GM18868 (cell line): ENCODE measurements around the gene LRRC45.
"Not testable (repeated sequence)": the region's sequence is repeated elsewhere in the genome, so short reads cannot be mapped to it uniquely, and the experiment has no call there.

ENCODE experiments used
- ATAC-seq: cut with Tn5 transposase; IDR thresholded peaks from one replicate; pipeline ENCODE4 v1.9.1; 2021; ENCODE audit warnings: mild to moderate bottlenecking, moderate library complexity; ENCODE audit not compliant: unreplicated experiment

LRRC45 gene

GRCh38 chr17:82022981-82023446, at the start of gene LRRC45:
Gene LRRC45 (plus strand): TSS chr17:82023305. CDS start chr17:82023644, 339 bp downstream.
- ATAC-seq, result peak; percentile 88

- ATAC-seq, result no peak
Observed at GRCh38 chr17:81973432-81973831, 49.7 kb upstream of the LRRC45 start.

DNA sequence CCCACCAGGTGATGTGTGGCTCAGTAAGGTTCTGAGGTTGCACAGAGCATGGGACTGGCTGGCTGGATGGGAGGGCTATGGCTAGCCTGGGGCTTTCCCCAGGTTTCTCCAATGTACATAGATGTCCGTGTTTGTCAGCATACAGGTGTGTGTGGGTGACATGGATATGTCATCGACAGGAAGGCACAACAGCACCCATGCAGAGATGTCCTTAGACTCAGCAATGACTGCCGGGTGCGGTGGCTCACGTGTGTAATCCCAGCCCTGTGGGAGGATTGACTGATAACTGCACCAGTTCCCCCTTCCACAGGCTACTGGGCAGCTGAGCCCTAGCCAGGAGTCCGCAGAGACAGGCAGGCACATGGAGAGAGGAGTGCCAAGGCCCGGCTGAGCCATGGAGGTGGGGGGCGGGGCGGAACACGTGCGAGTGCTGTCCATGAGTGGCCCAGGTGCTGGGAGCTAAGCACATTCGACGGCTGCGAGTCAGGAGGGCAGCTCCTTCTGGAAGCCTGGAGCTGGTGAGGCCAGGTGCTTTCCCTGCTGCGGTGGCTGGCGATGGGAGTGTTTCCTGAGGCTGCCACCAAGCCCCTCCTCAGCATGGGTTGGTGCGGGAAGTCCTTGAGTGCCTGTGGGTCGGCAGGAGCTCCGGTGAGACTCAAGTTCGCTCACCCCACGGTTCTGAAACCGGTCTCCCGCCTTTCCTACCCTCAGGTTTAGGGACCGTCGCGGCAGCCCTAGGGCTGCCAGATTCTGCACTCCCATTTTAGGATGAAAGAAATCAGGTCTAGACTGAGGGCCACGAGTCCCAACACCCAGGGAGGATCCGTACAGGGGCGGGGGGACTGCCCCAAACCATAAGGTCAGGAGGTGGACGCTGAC, 46.5 kb upstream of the LRRC45 start:
- no peak for ATAC-seq

GRCh38 chr17:81977211-81977808, 45.8 kb upstream of the LRRC45 start, which contains the start of gene ASPSCR1:
Gene ASPSCR1 (plus strand): TSS chr17:81977629. CDS start chr17:81977647, 18 bp downstream.
- peak; percentile 86 for ATAC-seq

- no peak for ATAC-seq
Observed at GRCh38 chr17:81978524-81979298, 44.4 kb upstream of the LRRC45 start.

DNA sequence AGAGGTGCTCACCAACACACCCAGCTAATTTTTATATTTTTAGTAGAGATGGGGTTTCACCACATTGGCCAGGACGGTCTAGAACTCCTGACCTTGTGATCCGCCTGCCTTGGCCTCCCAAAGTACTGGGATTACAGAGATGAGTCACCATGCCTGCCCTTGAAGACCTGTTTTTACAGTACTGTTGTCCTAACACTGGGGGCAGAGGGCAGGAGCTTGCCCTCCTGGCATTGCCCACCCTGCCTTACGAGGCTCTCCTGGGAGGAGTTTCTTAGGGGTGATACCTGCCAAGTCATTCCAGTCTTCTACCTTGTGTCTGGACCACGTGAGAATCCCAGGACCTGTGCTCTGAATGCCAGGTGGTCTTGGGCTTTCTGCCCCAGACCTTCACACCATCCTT, 43.0 kb upstream of the LRRC45 start:
- no peak for ATAC-seq

DNA sequence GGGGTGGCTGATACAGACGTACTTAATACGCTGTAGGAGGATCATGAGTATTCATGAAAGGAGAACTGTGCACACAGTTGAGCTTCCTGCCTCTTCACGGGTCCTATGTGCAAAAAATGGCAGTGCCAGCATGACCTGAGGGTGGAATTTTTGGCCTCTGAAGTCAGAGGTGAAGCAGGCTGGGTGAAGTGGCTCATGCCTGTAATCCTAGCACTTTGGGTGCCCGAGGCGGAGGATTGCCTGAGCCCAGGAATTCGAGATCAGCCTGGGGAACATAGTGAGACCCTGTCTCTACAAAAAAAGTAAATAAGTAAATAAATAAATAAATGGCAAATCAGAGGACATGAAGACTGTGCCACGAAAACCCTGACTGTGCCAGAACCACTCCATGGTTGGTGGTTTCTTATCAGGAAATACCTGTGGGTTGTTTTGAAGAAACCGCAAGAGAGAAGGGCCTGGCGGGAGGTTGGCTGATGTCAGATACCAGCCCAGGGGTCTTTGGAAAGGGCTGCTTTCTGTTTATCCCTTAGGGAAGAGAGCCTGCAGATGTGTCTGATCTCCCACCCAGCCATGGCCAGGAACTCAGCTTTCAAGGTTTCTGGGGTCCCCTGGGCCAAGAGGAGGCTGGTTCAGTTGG, 42.3 kb upstream of the LRRC45 start:
- no peak for ATAC-seq

GRCh38 chr17:81981511-81981910, 41.6 kb upstream of the LRRC45 start:
- ATAC-seq, result not testable (repeated sequence)

DNA sequence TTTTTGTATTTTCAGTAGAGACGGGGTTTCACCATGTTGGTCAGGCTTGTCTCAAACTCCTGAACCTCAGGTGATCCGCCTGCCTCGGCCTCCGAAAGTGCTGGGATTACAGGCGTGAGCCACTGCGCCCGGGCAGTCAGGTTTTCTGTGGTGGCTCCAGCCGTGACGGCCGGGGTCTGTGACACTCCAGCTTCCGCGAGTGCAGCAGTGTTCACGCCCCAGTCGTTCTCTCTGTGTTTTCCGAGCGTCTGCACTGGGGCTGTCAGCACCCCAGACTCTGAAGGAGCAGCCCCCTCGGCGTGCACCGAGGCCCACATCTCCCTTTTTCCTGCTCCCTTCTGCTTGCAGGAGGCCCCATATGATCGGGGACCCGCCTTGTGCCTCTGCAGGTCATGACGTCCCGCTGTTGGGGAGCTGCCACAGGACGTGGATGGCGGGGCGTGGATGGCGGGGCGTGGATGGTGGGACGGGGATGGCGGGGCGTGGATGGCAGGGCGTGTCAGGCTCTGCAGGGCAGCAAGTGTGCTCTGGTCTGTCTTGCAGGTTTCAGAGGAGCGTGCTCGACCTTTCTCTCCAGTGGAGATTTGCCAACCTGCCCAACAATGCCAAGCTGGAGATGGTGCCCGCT, 40.0 kb upstream of the LRRC45 start:
- no peak for ATAC-seq

DNA sequence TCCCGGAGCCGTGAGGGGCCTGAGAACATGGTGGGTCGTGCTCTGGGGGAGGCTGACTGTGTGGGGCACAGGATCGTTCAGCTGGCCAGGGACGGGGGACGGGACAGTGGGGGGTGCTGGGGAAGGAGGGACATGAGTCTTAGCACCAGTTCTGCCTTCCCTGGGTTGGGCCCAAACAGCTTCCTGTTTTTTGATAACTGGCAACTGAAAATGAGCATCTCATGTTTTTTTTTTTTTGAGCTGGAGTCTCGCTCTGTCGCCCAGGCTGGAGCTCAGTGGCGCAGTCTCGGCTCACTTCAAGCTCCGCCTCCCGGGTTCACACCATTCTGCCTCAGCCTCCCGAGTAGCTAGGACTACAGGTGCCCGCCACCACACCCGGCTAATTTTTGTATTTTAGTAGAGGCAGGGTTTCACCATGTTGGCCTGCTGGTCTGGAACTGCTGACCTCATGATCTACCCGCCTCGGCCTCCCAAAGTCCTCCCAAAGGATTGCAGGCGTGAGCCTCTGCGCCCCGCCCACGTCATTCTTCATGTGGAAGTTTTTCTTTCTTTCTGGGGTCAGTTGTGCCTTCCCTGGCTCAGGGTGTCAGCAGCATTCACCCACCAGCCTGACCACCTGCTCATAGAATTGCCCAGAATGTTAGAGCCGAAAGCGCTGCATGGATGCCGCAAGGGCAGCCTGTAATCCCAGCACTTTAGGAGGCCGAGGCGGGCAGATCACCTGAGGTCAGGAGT, 39.3 kb upstream of the LRRC45 start:
- ATAC-seq, result no peak

DNA sequence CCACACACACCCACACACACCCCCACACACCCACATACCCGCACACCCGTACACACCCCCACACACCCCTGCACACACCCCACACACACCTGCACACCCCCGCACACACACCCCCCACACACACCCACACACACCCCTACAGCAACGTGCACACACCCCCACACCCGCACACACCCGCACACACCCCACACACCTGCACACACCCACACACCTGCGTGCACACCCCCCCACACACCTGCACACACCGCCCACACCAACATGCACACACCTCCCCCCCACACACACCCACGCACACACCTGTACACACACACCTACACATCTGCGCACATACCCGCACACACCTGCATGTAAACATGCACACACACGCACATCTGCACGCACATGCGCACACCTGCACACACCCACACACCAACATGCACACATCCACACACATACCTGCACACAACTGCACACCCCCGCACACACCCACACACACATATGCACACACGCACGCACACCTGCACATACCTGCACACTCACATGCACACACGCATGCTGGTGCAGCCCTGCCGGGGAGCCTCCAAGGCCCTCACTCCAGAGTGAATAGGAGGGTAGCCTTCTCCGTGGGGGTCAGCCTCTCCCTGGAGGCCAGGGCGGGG, 38.2 kb upstream of the LRRC45 start:
- no peak for ATAC-seq

- ATAC-seq, result no peak
Observed at GRCh38 chr17:81986606-81987005, 36.5 kb upstream of the LRRC45 start.

- no peak for ATAC-seq
Observed at GRCh38 chr17:81987161-81987770, 35.8 kb upstream of the LRRC45 start.

DNA sequence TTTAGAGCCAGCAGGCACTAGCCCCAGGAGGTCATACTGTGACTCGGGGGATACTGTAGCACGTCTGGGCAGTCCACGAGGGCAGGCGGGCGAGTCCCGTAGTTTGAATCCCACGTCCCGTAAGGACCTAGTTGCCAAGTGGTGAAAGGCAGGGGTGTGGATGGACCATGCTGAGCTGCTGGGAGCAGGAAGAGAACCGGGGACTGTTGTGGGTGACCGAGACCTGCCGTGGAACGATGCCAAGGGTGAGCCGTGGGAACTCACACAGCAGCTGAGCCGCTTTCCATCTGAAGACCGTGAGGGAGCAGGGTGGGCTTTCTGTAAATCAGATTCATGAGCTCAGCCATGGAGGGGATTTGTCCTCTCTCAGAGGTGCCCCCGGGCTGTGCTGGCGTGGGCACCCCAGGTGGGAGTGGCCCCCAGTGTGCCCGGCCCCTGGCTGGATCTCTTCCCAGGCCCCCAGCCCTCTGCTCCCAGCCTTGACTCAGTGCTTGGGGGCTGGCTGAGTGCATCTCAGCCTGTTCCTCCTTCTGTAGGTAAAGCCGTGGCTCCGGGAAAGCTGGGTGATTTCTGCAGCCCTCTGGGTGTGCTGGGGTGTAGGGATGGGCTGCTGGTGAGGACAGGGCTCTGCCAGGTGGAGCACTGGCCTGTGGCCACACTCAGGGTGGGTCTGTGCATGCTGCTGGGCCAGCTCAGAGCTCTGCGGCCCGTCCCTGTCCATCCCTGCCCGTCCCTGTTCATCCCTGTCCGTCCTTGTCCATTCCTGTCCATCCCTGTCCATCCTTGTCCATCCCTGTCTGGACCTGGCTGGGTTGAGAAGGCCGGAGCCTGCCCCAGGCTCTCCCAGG, 32.0 kb upstream of the LRRC45 start:
- ATAC-seq, result no peak

DNA sequence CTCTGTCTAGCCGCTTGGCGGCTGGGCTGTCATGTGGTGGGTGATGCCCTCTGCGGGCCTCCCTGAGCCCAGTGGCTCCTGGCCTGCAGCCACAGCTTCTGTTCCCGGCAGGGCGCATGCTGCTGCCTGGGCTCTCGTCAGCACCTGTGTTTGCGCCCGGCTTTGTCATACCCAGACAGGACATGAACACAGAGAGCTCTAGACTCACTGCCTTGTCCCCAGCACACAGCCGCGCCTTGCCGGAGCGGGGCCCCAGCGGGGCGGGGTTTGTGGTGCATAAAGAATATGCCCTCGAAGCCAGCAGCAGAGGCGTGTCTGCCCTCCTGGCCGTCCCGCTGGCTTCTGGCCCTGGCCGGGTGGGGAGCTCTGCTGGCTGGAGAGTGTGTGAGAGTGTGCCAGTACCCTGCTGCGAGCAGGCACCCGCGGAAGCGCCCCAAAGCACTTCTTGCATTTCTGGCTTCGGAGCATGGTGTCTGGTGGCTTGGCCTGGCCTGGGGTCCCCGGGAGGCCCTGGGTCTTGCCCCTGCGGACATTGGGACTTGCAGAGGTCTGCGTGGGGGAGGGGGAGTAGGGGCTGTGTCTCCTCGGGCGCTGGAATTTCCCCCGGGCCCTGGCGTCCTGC, 31.3 kb upstream of the LRRC45 start:
- no peak for ATAC-seq

DNA sequence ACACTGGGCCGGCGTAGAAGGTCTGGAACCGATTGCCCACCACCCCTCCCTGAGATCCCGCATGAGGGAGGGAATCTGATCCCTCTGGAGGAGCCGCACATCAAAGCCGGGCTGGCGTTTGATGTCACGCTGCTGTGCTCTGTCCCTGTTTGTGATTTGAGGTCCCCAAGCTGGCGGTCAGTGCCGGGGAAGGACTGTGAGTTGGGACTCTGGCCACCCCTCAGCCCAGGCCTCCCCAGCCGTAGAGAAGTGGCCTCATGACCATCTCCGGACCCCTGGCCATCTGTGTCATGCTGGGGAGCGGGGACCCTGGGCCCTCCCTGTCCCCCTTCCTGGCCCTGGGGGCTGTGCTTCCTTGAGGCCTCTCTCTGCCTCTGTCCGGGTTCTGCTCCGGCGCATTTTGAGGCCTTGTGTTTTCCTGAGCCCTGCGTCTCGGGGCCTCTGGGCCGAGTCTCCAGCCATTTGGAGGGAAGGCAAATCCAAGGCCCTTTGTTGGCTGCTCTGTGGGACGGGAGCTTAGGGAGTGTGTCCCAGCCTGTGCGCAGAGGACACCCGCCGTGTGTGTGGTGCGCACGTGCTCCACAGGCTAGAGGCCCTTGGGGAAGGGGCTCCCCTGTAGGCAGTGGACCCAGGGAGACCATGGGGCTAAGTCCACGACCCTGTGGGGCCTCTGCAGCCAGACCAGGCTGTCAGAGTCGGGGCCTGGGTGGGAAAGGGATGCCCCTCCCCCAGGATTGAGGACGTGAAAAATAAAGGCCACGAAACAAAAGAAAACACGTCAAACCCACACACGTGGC, 30.6 kb upstream of the LRRC45 start:
- ATAC-seq, result no peak
